ENCODE data around the gene TCL1B.
"Not testable (repeated sequence)": the region's sequence is repeated elsewhere in the genome, so short reads cannot be mapped to it uniquely, and the experiment has no call there.

The TCL1B gene

GRCh38 chr14:95725685-95726336 lies 39.6 kb downstream of the TCL1B start:
- H3K27ac ChIP-seq (ENCODE audit: low read length): no peak overlapping the region
- H3K9ac ChIP-seq (ENCODE audit: low read length in 2 of 2): no peak overlapping the region
- H3K4me1 ChIP-seq (ENCODE audit: control insufficient read depth, insufficient read depth, low read length): no peaks in the 10 kb centered on the region
- H3K4me3 ChIP-seq (ENCODE audit: low read length in 2 of 2): no peak overlapping the region
- no peaks in the 10 kb centered on the region for H3K36me3 ChIP-seq (ENCODE audit: control insufficient read depth in 2 of 2, insufficient read depth in 2 of 2, low read length in 2 of 2)
- H3K27me3 ChIP-seq (ENCODE audit: control insufficient read depth in 1 of 2, insufficient read depth in 2 of 2, low read length in 2 of 2): peaks cover 0 to 2% of the 10 kb centered on the region in 2 donors
- peaks cover 0 to 11% of the 10 kb centered on the region in 2 donors for H3K9me3 ChIP-seq (ENCODE audit: control insufficient read depth in 2 of 2, low read length in 2 of 2)

GRCh38 chr14:95727056-95727700 lies 41.0 kb downstream of the TCL1B start:
- Histone ChIP-seq H3K27ac (ENCODE audit: low read length) (no peak overlapping the region), H3K9me3 (ENCODE audit: control insufficient read depth in 2 of 2, low read length in 2 of 2) (peaks cover 0 to 11% of the 10 kb centered on the region in 2 donors), H3K4me1 (ENCODE audit: control insufficient read depth, insufficient read depth, low read length) (no peaks in the 10 kb centered on the region), H3K9ac (ENCODE audit: low read length in 2 of 2) (no peak overlapping the region), H3K4me3 (ENCODE audit: low read length in 2 of 2) (no peak overlapping the region), H3K27me3 (ENCODE audit: control insufficient read depth in 1 of 2, insufficient read depth in 2 of 2, low read length in 2 of 2) (peaks cover 0 to 2% of the 10 kb centered on the region in 2 donors), H3K36me3 (ENCODE audit: control insufficient read depth in 2 of 2, insufficient read depth in 2 of 2, low read length in 2 of 2) (no peaks in the 10 kb centered on the region)

GRCh38 chr14:95729402-95730028 lies 43.3 kb downstream of the TCL1B start:
- not testable (repeated sequence) for H3K27ac ChIP-seq (ENCODE audit: low read length); H3K27me3 ChIP-seq (ENCODE audit: control insufficient read depth in 1 of 2, insufficient read depth in 2 of 2, low read length in 2 of 2); H3K9ac ChIP-seq (ENCODE audit: low read length in 2 of 2); H3K4me1 ChIP-seq (ENCODE audit: control insufficient read depth, insufficient read depth, low read length); H3K4me3 ChIP-seq (ENCODE audit: low read length in 2 of 2); H3K36me3 ChIP-seq (ENCODE audit: control insufficient read depth in 2 of 2, insufficient read depth in 2 of 2, low read length in 2 of 2); H3K9me3 ChIP-seq (ENCODE audit: control insufficient read depth in 2 of 2, low read length in 2 of 2)

GRCh38 chr14:95730126-95730525 lies 43.9 kb downstream of the TCL1B start:
- H3K4me3 ChIP-seq (ENCODE audit: low read length in 2 of 2): no peak overlapping the region
- no peak overlapping the region for H3K9ac ChIP-seq (ENCODE audit: low read length in 2 of 2)
- H3K27ac ChIP-seq (ENCODE audit: low read length): no peak overlapping the region
- no peaks in the 10 kb centered on the region for H3K36me3 ChIP-seq (ENCODE audit: control insufficient read depth in 2 of 2, insufficient read depth in 2 of 2, low read length in 2 of 2)
- H3K27me3 ChIP-seq (ENCODE audit: control insufficient read depth in 1 of 2, insufficient read depth in 2 of 2, low read length in 2 of 2): peaks cover 0 to 2% of the 10 kb centered on the region in 2 donors
- H3K9me3 ChIP-seq (ENCODE audit: control insufficient read depth in 2 of 2, low read length in 2 of 2): no peaks in the 10 kb centered on the region
- H3K4me1 ChIP-seq (ENCODE audit: control insufficient read depth, insufficient read depth, low read length): no peaks in the 10 kb centered on the region

DNA sequence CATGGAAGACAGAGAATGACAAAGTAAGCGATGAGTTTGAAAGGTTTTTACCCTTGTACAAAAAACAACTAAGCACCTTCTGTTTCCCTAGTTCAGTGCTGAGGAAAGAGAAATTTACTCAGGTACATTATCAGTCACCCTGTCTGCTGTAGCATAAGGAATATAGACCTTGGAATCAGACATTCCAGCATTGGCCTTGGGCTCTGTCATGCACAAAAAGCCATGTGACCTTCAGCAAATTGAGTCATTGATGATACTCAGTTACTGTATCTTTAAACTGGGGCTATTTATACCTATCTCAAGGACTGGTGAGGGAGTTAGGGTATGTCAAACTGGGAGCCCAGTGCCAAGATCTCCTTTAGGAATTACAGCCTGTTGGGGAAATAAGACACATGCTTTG lies 47.0 kb downstream of the TCL1B start:
- Histone ChIP-seq H3K4me3 (ENCODE audit: low read length in 2 of 2) (no peak overlapping the region), H3K4me1 (ENCODE audit: control insufficient read depth, insufficient read depth, low read length) (no peaks in the 10 kb centered on the region), H3K9me3 (ENCODE audit: control insufficient read depth in 2 of 2, low read length in 2 of 2) (no peaks in the 10 kb centered on the region), H3K27me3 (ENCODE audit: control insufficient read depth in 1 of 2, insufficient read depth in 2 of 2, low read length in 2 of 2) (peaks cover 0 to 5% of the 10 kb centered on the region in 2 donors), H3K36me3 (ENCODE audit: control insufficient read depth in 2 of 2, insufficient read depth in 2 of 2, low read length in 2 of 2) (no peaks in the 10 kb centered on the region), H3K27ac (ENCODE audit: low read length) (no peak overlapping the region), H3K9ac (ENCODE audit: low read length in 2 of 2) (no peak overlapping the region)

DNA sequence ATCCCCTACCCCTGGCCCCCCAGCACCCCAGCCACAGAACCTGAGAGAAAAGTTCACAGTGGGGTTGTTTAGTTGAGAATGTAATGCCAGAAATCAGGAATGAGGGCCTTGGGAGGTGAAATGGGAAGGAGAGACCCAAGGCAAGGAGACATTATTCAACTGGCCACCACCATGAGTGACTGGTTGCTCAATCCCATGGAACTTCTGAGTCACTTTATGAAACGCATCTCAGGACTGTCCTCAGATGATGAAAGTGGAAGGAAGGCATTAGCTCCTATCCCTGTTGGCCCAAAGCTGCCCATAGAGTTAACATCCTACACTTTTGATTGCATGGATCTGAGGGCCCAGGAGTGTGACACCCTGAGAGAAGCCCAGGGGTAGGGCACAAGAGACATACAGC lies 53.1 kb downstream of the TCL1B start:
- no peak overlapping the region for H3K4me3 ChIP-seq (ENCODE audit: low read length in 2 of 2)
- H3K9ac ChIP-seq (ENCODE audit: low read length in 2 of 2): no peak overlapping the region
- H3K9me3 ChIP-seq (ENCODE audit: control insufficient read depth in 2 of 2, low read length in 2 of 2): no peaks in the 10 kb centered on the region
- H3K36me3 ChIP-seq (ENCODE audit: control insufficient read depth in 2 of 2, insufficient read depth in 2 of 2, low read length in 2 of 2): no peaks in the 10 kb centered on the region
- H3K4me1 ChIP-seq (ENCODE audit: control insufficient read depth, insufficient read depth, low read length): no peaks in the 10 kb centered on the region
- H3K27ac ChIP-seq (ENCODE audit: low read length): no peak overlapping the region
- peaks cover 3 to 5% of the 10 kb centered on the region in 2 donors for H3K27me3 ChIP-seq (ENCODE audit: control insufficient read depth in 1 of 2, insufficient read depth in 2 of 2, low read length in 2 of 2)

GRCh38 chr14:95741038-95741490 lies 54.8 kb downstream of the TCL1B start:
- peaks cover 3 to 5% of the 10 kb centered on the region in 2 donors for H3K27me3 ChIP-seq (ENCODE audit: control insufficient read depth in 1 of 2, insufficient read depth in 2 of 2, low read length in 2 of 2)
- H3K9me3 ChIP-seq (ENCODE audit: control insufficient read depth in 2 of 2, low read length in 2 of 2): no peaks in the 10 kb centered on the region
- no peak overlapping the region for H3K4me3 ChIP-seq (ENCODE audit: low read length in 2 of 2)
- no peak overlapping the region for H3K27ac ChIP-seq (ENCODE audit: low read length)
- no peaks in the 10 kb centered on the region for H3K4me1 ChIP-seq (ENCODE audit: control insufficient read depth, insufficient read depth, low read length)
- no peak overlapping the region for H3K9ac ChIP-seq (ENCODE audit: low read length in 2 of 2)
- H3K36me3 ChIP-seq (ENCODE audit: control insufficient read depth in 2 of 2, insufficient read depth in 2 of 2, low read length in 2 of 2): no peaks in the 10 kb centered on the region

DNA sequence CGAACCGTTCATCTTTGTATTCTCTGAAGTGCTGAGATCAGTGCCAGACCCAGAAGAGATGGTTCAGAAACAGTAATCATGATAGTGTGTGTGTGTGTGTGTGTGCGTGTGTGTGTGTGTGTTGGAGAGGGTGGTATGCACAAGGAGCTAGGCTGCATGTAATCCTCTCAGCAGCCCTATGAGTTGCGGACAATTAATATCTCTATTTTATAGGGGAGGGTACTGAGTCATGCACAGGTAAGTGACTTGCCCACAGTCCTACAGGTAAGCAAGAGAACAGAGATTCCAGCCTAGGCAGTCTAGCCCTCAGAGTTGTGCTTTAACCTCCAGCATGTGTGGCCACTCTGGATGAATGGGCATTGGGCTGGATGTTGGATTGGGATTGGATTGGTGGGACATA lies 55.6 kb downstream of the TCL1B start:
- H3K9me3 ChIP-seq (ENCODE audit: control insufficient read depth in 2 of 2, low read length in 2 of 2): no peaks in the 10 kb centered on the region
- H3K27ac ChIP-seq (ENCODE audit: low read length): no peak overlapping the region
- no peak overlapping the region for H3K4me3 ChIP-seq (ENCODE audit: low read length in 2 of 2)
- no peaks in the 10 kb centered on the region for H3K36me3 ChIP-seq (ENCODE audit: control insufficient read depth in 2 of 2, insufficient read depth in 2 of 2, low read length in 2 of 2)
- peaks cover 0 to 3% of the 10 kb centered on the region in 2 donors for H3K27me3 ChIP-seq (ENCODE audit: control insufficient read depth in 1 of 2, insufficient read depth in 2 of 2, low read length in 2 of 2)
- H3K4me1 ChIP-seq (ENCODE audit: control insufficient read depth, insufficient read depth, low read length): no peaks in the 10 kb centered on the region
- H3K9ac ChIP-seq (ENCODE audit: low read length in 2 of 2): no peak overlapping the region

All from stomach smooth muscle (tissue), 2 donors.